ENCODE measurements around the gene TMEM92. TPM values are rescaled to one million over a fixed set of nuclear protein-coding genes. Genes with fewer than 3 reads are reported as not detected.

The TMEM92 gene
- total RNA-seq, 2 experiments from 2014 or later = not detected

- ATAC-seq = no peak
- Mint-ChIP-seq H3K9me3 (ENCODE audit: insufficient read depth) (no peaks in the 10 kb centered on the region), H3K27ac (no peak overlapping the region), H3K4me1 (ENCODE audit: low read depth) (no peaks in the 10 kb centered on the region), H3K36me3 (ENCODE audit: low read depth) (no peaks in the 10 kb centered on the region), H3K4me3 (no peak overlapping the region), H3K27me3 (ENCODE audit: low read depth) (peaks cover 17% of the 10 kb centered on the region)
- CTCF ChIA-PET = no interaction called here
- POLR2A ChIA-PET = no interaction called here
- DNase-seq = no peak
Measured at GRCh38 chr17:50255766-50256635, 18.3 kb upstream of the TMEM92 start.

- no peaks in the 10 kb centered on the region for H3K36me3 Mint-ChIP-seq (ENCODE audit: low read depth)
- peaks cover 14% of the 10 kb centered on the region for H3K27me3 Mint-ChIP-seq (ENCODE audit: low read depth)
- H3K4me3 Mint-ChIP-seq = no peak overlapping the region
- ATAC-seq = no peak
- no peaks in the 10 kb centered on the region for H3K9me3 Mint-ChIP-seq (ENCODE audit: insufficient read depth)
- POLR2A ChIA-PET = no interaction called here
- no peaks in the 10 kb centered on the region for H3K4me1 Mint-ChIP-seq (ENCODE audit: low read depth)
- CTCF ChIA-PET = interaction anchor here (0.6 kb wide), 1 partner anchor 11 kb away, joined by 3 read pairs; no protein-coding TSS in a partner anchor
- no peak overlapping the region for H3K27ac Mint-ChIP-seq
- DNase-seq = no peak
Measured at GRCh38 chr17:50256826-50257618, 17.2 kb upstream of the TMEM92 start.

GRCh38 chr17:50257676-50258224 lies 16.5 kb upstream of the TMEM92 start:
- DNase-seq (no peak), ATAC-seq (no peak)
- CTCF ChIA-PET = interaction anchor here (0.6 kb wide), 1 partner anchor 11 kb away, joined by 3 read pairs; no protein-coding TSS in a partner anchor
- H3K4me1 Mint-ChIP-seq (ENCODE audit: low read depth) = no peaks in the 10 kb centered on the region
- no peaks in the 10 kb centered on the region for H3K36me3 Mint-ChIP-seq (ENCODE audit: low read depth)
- POLR2A ChIA-PET = no interaction called here
- no peak overlapping the region for H3K27ac Mint-ChIP-seq
- peaks cover 19% of the 10 kb centered on the region for H3K27me3 Mint-ChIP-seq (ENCODE audit: low read depth)
- H3K9me3 Mint-ChIP-seq (ENCODE audit: insufficient read depth) = no peaks in the 10 kb centered on the region
- H3K4me3 Mint-ChIP-seq = no peak overlapping the region

GRCh38 chr17:50258647-50259476 lies 15.4 kb upstream of the TMEM92 start:
- ATAC-seq (no peak), DNase-seq (no peak)
- no peak overlapping the region for H3K27ac Mint-ChIP-seq
- peaks cover 20% of the 10 kb centered on the region for H3K27me3 Mint-ChIP-seq (ENCODE audit: low read depth)
- POLR2A ChIA-PET = no interaction called here
- CTCF ChIA-PET = no interaction called here
- H3K4me3 Mint-ChIP-seq = no peak overlapping the region
- no peaks in the 10 kb centered on the region for H3K36me3 Mint-ChIP-seq (ENCODE audit: low read depth)
- no peaks in the 10 kb centered on the region for H3K9me3 Mint-ChIP-seq (ENCODE audit: insufficient read depth)
- H3K4me1 Mint-ChIP-seq (ENCODE audit: low read depth) = no peaks in the 10 kb centered on the region

- Mint-ChIP-seq H3K4me3 (no peak overlapping the region), H3K9me3 (ENCODE audit: insufficient read depth) (no peaks in the 10 kb centered on the region), H3K4me1 (ENCODE audit: low read depth) (no peaks in the 10 kb centered on the region), H3K36me3 (ENCODE audit: low read depth) (no peaks in the 10 kb centered on the region), H3K27ac (no peak overlapping the region), H3K27me3 (ENCODE audit: low read depth) (peaks cover 20% of the 10 kb centered on the region)
- ATAC-seq = no peak
- CTCF ChIA-PET = no interaction called here
- no peak for DNase-seq
- POLR2A ChIA-PET = no interaction called here
Measured at GRCh38 chr17:50259477-50260324, 14.6 kb upstream of the TMEM92 start.

- Mint-ChIP-seq H3K4me3 (no peak overlapping the region), H3K36me3 (ENCODE audit: low read depth) (no peaks in the 10 kb centered on the region), H3K27ac (no peak overlapping the region), H3K9me3 (ENCODE audit: insufficient read depth) (no peaks in the 10 kb centered on the region), H3K27me3 (ENCODE audit: low read depth) (peaks cover 20% of the 10 kb centered on the region), H3K4me1 (ENCODE audit: low read depth) (no peaks in the 10 kb centered on the region)
- ATAC-seq (no peak), DNase-seq (no peak)
- POLR2A ChIA-PET = no interaction called here
- CTCF ChIA-PET = no interaction called here
Measured at GRCh38 chr17:50260501-50260911, 13.8 kb upstream of the TMEM92 start.

- Mint-ChIP-seq H3K27me3 (ENCODE audit: low read depth) (peaks cover 19% of the 10 kb centered on the region), H3K4me1 (ENCODE audit: low read depth) (no peaks in the 10 kb centered on the region), H3K36me3 (ENCODE audit: low read depth) (no peaks in the 10 kb centered on the region), H3K27ac (no peak overlapping the region), H3K9me3 (ENCODE audit: insufficient read depth) (no peaks in the 10 kb centered on the region), H3K4me3 (no peak overlapping the region)
- no peak for ATAC-seq
- no peak for DNase-seq
- POLR2A ChIA-PET = no interaction called here
- CTCF ChIA-PET = interaction anchor here (0.8 kb wide), 1 partner anchor 9 kb away, joined by 3 read pairs; no protein-coding TSS in a partner anchor
Measured at GRCh38 chr17:50261051-50261915, 13.0 kb upstream of the TMEM92 start.

- DNase-seq = no peak
- H3K4me3 Mint-ChIP-seq = no peak overlapping the region
- H3K27me3 Mint-ChIP-seq (ENCODE audit: low read depth) = peaks cover 13% of the 10 kb centered on the region
- POLR2A ChIA-PET = no interaction called here
- no peaks in the 10 kb centered on the region for H3K36me3 Mint-ChIP-seq (ENCODE audit: low read depth)
- H3K9me3 Mint-ChIP-seq (ENCODE audit: insufficient read depth) = no peaks in the 10 kb centered on the region
- ATAC-seq = no peak
- no peaks in the 10 kb centered on the region for H3K4me1 Mint-ChIP-seq (ENCODE audit: low read depth)
- no peak overlapping the region for H3K27ac Mint-ChIP-seq
- CTCF ChIA-PET = interaction anchor here (0.8 to 1.9 kb wide), 2 partner anchors 10 to 62 kb away, joined by 3 to 6 read pairs; partner anchors contain the start of gene COL1A1
Measured at GRCh38 chr17:50262001-50262794, 12.1 kb upstream of the TMEM92 start.

- Mint-ChIP-seq H3K36me3 (ENCODE audit: low read depth) (no peaks in the 10 kb centered on the region), H3K4me1 (ENCODE audit: low read depth) (no peaks in the 10 kb centered on the region), H3K27ac (no peak overlapping the region), H3K4me3 (no peak overlapping the region), H3K9me3 (ENCODE audit: insufficient read depth) (no peaks in the 10 kb centered on the region), H3K27me3 (ENCODE audit: low read depth) (peaks cover 13% of the 10 kb centered on the region)
- CTCF ChIA-PET = interaction anchor here (1.9 kb wide), 1 partner anchor 63 kb away, joined by 6 read pairs; the partner anchor contains the start of gene COL1A1
- POLR2A ChIA-PET = no interaction called here
- DNase-seq (no peak), ATAC-seq (no peak)
Measured at GRCh38 chr17:50263331-50264262, 10.7 kb upstream of the TMEM92 start.

Measured in activated CD8-positive, alpha-beta T cell treated with anti-CD3 and anti-CD28 coated beads, Interleukin-2, amount 10 ng/mL, durations not matched to agents 7 days and 5 days (primary cell).